Measurements from ENCODE around the gene ALDOB. TPM values are rescaled to one million over a fixed set of nuclear protein-coding genes. Genes with fewer than 3 reads are reported as not detected.

ALDOB gene
- total RNA-seq, 1 donor: not detected

GRCh38 chr9:101460965-101461364 is 25.4 kb upstream of the ALDOB start:
- TF ChIP-seq, protein P1, sequence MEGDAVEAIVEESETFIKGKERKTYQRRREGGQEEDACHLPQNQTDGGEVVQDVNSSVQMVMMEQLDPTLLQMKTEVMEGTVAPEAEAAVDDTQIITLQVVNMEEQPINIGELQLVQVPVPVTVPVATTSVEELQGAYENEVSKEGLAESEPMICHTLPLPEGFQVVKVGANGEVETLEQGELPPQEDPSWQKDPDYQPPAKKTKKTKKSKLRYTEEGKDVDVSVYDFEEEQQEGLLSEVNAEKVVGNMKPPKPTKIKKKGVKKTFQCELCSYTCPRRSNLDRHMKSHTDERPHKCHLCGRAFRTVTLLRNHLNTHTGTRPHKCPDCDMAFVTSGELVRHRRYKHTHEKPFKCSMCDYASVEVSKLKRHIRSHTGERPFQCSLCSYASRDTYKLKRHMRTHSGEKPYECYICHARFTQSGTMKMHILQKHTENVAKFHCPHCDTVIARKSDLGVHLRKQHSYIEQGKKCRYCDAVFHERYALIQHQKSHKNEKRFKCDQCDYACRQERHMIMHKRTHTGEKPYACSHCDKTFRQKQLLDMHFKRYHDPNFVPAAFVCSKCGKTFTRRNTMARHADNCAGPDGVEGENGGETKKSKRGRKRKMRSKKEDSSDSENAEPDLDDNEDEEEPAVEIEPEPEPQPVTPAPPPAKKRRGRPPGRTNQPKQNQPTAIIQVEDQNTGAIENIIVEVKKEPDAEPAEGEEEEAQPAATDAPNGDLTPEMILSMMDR (IDR thresholded peaks at IDR 0.05; ENCODE audit: insufficient read depth, low read length): no peak
- no peak for DNase-seq (ENCODE audit: low read depth)
- no peak overlapping the region for H3K4me3 ChIP-seq (ENCODE audit: low read depth, low read length)

DNA sequence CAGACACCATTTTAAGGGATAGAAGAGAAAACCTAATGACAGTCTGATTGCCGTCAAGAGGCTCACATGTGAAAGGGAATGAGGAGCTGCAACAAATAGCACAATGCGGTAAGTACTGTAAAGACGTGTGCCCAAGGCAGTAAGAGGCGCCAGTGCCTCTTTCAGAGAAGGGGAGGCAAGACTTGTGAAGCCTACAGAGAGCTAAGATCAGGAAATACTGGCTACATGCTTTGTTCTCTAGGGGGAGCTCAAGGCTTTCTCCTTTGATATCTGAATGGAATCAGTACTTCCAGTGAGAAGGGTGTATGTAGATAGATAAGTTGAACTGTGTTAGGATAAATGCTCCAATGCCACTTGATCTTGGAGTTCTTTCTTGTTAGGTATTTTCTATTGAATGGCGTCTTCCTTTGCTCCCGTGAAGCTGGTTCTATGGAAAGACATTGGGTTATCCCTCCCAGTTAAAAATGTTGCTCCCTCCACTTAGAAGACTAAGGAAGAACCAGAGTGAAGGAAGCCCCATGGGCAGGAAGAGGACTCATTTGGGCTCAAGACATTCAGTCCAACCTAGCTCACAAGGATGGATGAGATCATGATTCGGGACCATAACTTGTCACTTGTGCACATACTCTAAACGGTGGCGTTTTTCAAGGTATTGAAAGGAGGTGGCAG is 23.5 kb upstream of the ALDOB start:
- TF ChIP-seq, protein P1 (IDR thresholded peaks at IDR 0.05; ENCODE audit: insufficient read depth, low read length): peak; percentile 90
- no peak overlapping the region for H3K4me3 ChIP-seq (ENCODE audit: low read depth, low read length)
- DNase-seq (ENCODE audit: low read depth): peak; percentile 86

- TF ChIP-seq, protein P1 (IDR thresholded peaks at IDR 0.05; ENCODE audit: insufficient read depth, low read length): no peak
- no peak overlapping the region for H3K4me3 ChIP-seq (ENCODE audit: low read depth, low read length)
- DNase-seq (ENCODE audit: low read depth): no peak
Measured at GRCh38 chr9:101457003-101457402, 21.4 kb upstream of the ALDOB start.

DNA sequence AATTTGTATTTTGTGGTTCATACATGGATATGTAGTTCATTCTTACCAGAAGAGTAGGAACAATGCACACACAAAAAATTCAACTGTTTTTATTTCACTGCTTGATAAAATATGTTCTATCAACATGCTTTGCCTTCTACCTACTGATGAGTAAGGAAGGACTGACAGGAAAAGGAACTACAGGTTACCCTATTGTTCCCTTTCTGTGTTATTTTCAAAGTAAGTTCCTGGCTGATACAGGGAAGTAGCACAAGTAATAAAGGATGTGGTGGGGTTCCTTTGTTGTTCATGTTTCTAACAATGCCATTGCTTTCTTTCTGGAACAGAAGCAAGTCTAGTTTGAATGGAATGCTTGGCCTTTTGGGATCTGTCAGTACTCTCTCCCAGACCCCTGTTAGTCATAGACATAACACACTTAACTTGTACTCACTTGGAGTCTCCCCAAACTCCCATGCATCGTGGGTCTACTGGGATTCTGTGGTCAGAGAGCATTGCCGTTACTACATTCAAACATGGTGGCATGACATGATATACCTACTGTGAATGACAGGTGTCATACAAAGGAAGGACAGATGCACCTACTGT is 20.2 kb upstream of the ALDOB start:
- H3K4me3 ChIP-seq (ENCODE audit: low read depth, low read length): no peak overlapping the region
- TF ChIP-seq, protein P1 (IDR thresholded peaks at IDR 0.05; ENCODE audit: insufficient read depth, low read length): no peak
- DNase-seq (ENCODE audit: low read depth): peak; percentile 69

DNA sequence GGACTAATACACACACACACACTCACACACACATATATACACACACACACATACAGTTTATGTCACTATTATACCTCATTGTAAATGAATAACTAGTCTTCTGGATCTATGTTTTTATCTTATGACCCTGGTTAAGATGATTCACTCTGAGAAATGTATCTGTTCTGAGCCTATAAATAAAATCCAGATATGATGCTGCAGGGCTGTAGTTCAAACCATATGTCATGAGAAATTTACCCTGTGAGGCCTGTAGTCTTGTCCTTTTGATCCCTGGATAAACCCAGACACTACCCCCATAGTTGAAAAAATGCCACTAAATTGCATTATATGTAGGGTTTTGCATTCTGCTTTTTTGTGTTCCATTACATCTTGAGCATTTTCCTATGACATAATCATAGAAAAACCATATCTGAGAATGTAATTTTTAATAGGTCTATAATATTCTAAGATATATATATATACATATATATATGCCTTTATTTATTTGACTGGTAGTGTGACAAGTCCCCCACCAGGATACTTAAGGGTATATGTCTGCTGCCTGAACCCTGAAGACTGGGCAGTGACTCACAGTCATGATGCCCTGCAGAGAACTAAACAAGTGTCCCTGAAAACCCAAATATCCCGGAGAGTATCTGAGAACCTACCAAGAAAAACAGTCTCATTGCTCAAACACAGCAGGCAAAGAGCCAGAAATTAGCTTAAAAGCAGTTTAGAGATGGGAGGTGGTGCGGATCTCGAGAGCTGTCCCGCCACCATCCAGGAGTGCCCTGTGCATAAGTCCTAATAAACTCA is 18.4 kb upstream of the ALDOB start:
- DNase-seq (ENCODE audit: low read depth): peak; percentile 25
- no peak overlapping the region for H3K4me3 ChIP-seq (ENCODE audit: low read depth, low read length)
- TF ChIP-seq, protein P1 (IDR thresholded peaks at IDR 0.05; ENCODE audit: insufficient read depth, low read length): no peak

- DNase-seq (ENCODE audit: low read depth): no peak
- H3K4me3 ChIP-seq (ENCODE audit: low read depth, low read length): no peak overlapping the region
- TF ChIP-seq, protein P1 (IDR thresholded peaks at IDR 0.05; ENCODE audit: insufficient read depth, low read length): no peak
Measured at GRCh38 chr9:101451498-101451897, 15.9 kb upstream of the ALDOB start.

Data from fibroblast of the aortic adventitia (primary cell).